Ovary (tissue), 9 donors: ENCODE results near the gene STKLD1. TPM values are rescaled to one million over a fixed set of nuclear protein-coding genes. Genes with fewer than 3 reads are reported as not detected.
"Not testable (repeated sequence)": the region's sequence is repeated elsewhere in the genome, so short reads cannot be mapped to it uniquely, and the experiment has no call there.

Source experiments
- DNase-seq, 5 donors: peaks; one replicate each; pipeline ENCODE4 v3.0.0-alpha.2; 2019 to 2020
- H3K27ac ChIP-seq, 2 donors: fragments of 200-600 bp; one replicate each; pipeline versions ENCODE4 v1.5.1 to v1.8.0; 2019 to 2022
- H3K27me3 ChIP-seq: fragments of 200-600 bp; one replicate; pipeline ENCODE4 v1.8.0; 2022
- H3K36me3 ChIP-seq: fragments of 200-600 bp; sonication (generic); one replicate; pipeline ENCODE4 v1.5.1; 2019
- H3K4me1 ChIP-seq: one replicate; pipeline ENCODE4 v1.8.1; 2013; ENCODE audit warnings: mild to moderate bottlenecking, moderate library complexity; ENCODE audit not compliant: insufficient read depth
- H3K4me3 ChIP-seq: fragments of 200-600 bp; sonication (generic); one replicate; pipeline ENCODE4 v1.5.1; 2017
- H3K9me3 ChIP-seq, 2 donors: fragments of 200-600 bp in 1 of 2; sonication (generic) in 1 of 2; one replicate each; pipeline versions ENCODE4 v1.5.1 to v1.8.1; 2013 to 2019; ENCODE audit warnings: mild to moderate bottlenecking in 1 of 2, moderate library complexity in 1 of 2
- EP300 ChIP-seq: sonication (generic); formaldehyde crosslinking; IDR thresholded peaks from one replicate; pipeline ENCODE4 v1.6.1; 2017; ENCODE audit warnings: antibody characterized with exemption
- POLR2A ChIP-seq: fragments of 450-650 bp; IDR thresholded peaks from one replicate; pipeline ENCODE4 v1.6.1; 2017; ENCODE audit warnings: antibody characterized with exemption, mild to moderate bottlenecking, moderate library complexity
- WGBS, 3 donors: extraction: QIAGEN DNeasy Blood & Tissue Kit in 1 of 3; methylation state at CpG; one replicate each; pipeline versions ENCODE4 v1.1.5 to v1.1.7; 2013 to 2017; 5-methylcytosine and 5-hydroxymethylcytosine counted together
- intact Hi-C, 4 donors: fragments of 100-400 bp; cut with DNase I; formaldehyde crosslinking; loops; one replicate each; pipeline versions ENCODE4 v1.11.0 to v1.15.1; 2022 to 2023
- polyA plus RNA-seq, 2 donors: library from polyadenylated mRNA; stranded (reverse); fragments of 200-250 nt in 1 of 2; fragments of 350-450 nt in 1 of 2; fragmentation: Illumina TruSeq in 1 of 2; extraction: RNeasy Lipid Tissue Mini Kit (QIAGEN cat#74804) in 1 of 2; gene quantifications; one replicate each; pipeline ENCODE4 v1.2.3, GENCODE V29; 2013 to 2014
- total RNA-seq, 7 donors: library from RNA; depleted of rRNA in 2 of 7; stranded (reverse); fragments of >200 nt in 2 of 7; fragmentation: NEBNext Ultra II Directional in 3 of 7; extraction: Animal tissue kit (Norgen Biotek cat#: 25700) in 3 of 7; gene quantifications; one replicate each; pipeline versions ENCODE4 v1.1.0 to v1.2.4, GENCODE V29; 2016 to 2023
- TF ChIP-seq, protein P1 (sequence below), 3 donors: fragments of 450-650 bp in 2 of 3; fragments of 200-600 bp in 1 of 3; IDR thresholded peaks; one replicate each; pipeline versions ENCODE4 v1.5.1 to v1.8.0; 2016 to 2022; ENCODE audit warnings: antibody characterized with exemption in 3 of 3, mild to moderate bottlenecking in 1 of 3
- donor health status: DM: no; HTN: no; CAD: no; lungs with moderate emphysema.
- donor health status: DM: no; HTN: no; CAD: no.
- donor health status: Bipolar disorder and iron deficiency.
- donor health status: DM: yes; HTN: yes; CAD: no.
- donor health status: DM: no; HTN: no; CAD: no.
- donor health status: DM: yes; HTN: yes; CAD: no.

STKLD1 gene
- total and polyA plus RNA-seq, 9 donors, result 0.48 to 2.3 (median 1.3) TPM

DNA sequence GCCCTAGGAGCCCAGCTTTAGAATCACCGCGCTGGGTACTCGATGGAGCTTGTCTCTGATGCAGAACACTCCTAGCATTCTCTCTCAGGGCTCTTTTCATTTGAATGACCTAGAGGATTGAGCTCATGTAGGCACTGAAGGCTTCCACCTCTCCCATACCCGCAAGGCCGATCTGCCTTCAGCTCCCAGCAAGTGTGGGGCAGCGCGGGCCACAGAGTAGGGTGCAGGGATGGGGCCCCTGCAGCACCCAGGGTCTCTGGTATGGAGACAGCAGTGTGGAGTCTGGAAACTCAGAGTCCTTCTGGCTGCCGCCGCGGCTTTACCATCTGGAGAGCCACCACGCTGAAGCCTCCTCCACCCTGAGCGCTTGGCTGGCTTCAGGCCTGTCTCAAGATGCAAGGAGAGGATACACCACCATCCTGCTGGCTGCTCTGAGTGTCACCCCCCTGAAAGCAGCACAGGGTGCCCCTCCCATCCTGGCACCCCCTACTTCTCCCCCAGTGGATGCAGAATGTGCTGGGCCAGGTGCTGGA, 12.9 kb downstream of the STKLD1 start:
- H3K27me3 ChIP-seq, result no peaks in the 10 kb centered on the region
- 88 to 97% (median 95%) methylated on average over 12 of the region's 12 CpGs for WGBS, 3 donors
- H3K9me3 ChIP-seq, result no peaks in the 10 kb centered on the region
- no peak for DNase-seq
- no peaks in the 10 kb centered on the region for H3K4me1 ChIP-seq
- no peak overlapping the region for H3K4me3 ChIP-seq
- TF ChIP-seq EP300 (no peak), POLR2A (no peak)
- TF ChIP-seq, protein P1, sequence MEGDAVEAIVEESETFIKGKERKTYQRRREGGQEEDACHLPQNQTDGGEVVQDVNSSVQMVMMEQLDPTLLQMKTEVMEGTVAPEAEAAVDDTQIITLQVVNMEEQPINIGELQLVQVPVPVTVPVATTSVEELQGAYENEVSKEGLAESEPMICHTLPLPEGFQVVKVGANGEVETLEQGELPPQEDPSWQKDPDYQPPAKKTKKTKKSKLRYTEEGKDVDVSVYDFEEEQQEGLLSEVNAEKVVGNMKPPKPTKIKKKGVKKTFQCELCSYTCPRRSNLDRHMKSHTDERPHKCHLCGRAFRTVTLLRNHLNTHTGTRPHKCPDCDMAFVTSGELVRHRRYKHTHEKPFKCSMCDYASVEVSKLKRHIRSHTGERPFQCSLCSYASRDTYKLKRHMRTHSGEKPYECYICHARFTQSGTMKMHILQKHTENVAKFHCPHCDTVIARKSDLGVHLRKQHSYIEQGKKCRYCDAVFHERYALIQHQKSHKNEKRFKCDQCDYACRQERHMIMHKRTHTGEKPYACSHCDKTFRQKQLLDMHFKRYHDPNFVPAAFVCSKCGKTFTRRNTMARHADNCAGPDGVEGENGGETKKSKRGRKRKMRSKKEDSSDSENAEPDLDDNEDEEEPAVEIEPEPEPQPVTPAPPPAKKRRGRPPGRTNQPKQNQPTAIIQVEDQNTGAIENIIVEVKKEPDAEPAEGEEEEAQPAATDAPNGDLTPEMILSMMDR (IDR thresholded peaks at IDR 0.05), result no peak
- H3K36me3 ChIP-seq, result no peaks in the 10 kb centered on the region
- H3K27ac ChIP-seq, result no peak overlapping the region
- intact Hi-C loops, result no loop called here

DNA sequence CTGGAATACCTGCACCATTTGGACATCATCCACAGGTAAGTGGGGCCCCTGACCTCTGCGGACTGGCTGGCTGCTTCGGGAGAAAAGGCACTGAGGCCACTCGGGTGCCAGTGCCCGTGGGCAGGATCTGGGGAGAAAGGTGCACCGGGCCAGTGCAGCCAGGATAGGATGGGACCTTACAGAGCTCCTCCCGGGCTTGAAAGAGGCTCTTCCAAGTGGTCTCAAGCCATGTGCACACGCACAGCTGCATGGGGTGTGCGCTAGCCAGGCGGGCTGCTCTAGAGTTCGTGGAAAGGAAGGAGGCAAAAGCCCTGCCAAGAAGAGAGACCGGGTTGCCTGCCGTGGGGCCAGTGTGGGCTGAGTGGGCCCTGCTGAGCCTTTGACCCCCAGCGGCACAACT, 13.4 kb downstream of the STKLD1 start:
- no peak overlapping the region for H3K4me3 ChIP-seq
- H3K36me3 ChIP-seq, result no peaks in the 10 kb centered on the region
- intact Hi-C loops, result no loop called here
- H3K27me3 ChIP-seq, result no peaks in the 10 kb centered on the region
- WGBS, 3 donors, result 77 to 83% (median 79%) methylated on average over 13 of the region's 13 CpGs
- H3K4me1 ChIP-seq, result no peaks in the 10 kb centered on the region
- DNase-seq, result no peak
- H3K9me3 ChIP-seq, result no peaks in the 10 kb centered on the region
- no peak overlapping the region for H3K27ac ChIP-seq
- no peak for TF ChIP-seq EP300
- TF ChIP-seq, protein P1 (IDR thresholded peaks at IDR 0.05), result no peak
- TF ChIP-seq POLR2A, result no peak

DNA sequence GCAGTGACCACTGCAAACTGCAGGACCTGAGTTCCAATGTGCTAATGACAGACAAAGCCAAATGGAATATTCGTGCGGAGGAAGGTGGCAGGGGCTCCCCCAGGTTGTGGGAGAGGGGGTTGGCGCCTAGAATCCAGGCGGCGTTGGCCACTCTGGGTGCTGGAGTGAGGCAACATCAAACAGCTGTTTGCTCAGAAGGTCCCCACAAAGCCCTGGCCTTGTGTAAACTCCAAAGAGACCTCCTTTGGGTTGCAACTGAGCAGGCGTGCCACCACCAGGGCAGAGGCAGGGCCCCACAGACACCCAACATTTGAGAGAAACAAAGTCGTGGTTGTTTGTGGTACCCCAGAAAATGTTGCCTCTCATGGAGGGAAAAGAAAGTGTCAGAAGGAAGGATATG, 14.5 kb downstream of the STKLD1 start:
- Histone ChIP-seq H3K36me3 (no peaks in the 10 kb centered on the region), H3K4me1 (no peaks in the 10 kb centered on the region), H3K4me3 (no peak overlapping the region), H3K9me3 (no peaks in the 10 kb centered on the region), H3K27ac (no peak overlapping the region), H3K27me3 (no peaks in the 10 kb centered on the region)
- WGBS, 3 donors, result 73 to 87% (median 75%) methylated on average over 7 of the region's 7 CpGs
- intact Hi-C loops, result no loop called here
- no peak for DNase-seq
- TF ChIP-seq, protein P1 (IDR thresholded peaks at IDR 0.05), result no peak
- TF ChIP-seq POLR2A (no peak), EP300 (no peak)

DNA sequence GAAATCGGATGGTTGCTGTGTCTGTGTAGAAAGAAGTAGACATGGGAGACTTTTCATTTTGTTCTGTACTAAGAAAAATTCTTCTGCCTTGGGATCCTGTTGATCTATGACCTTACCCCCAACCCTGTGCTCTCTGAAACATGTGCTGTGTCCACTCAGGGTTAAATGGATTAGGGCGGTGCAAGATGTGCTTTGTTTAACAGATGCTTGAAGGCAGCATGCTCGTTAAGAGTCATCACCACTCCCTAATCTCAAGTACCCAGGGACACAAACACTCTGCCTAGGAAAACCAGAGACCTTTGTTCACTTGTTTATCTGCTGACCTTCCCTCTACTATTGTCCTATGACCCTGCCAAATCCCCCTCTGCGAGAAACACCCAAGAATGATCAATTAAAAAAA, 15.3 kb downstream of the STKLD1 start:
- H3K36me3 ChIP-seq, H3K27me3 ChIP-seq, DNase-seq, H3K9me3 ChIP-seq, intact Hi-C loops, H3K4me1 ChIP-seq, H3K4me3 ChIP-seq, H3K27ac ChIP-seq: not testable (repeated sequence)
- WGBS, 3 donors, result 43 to 59% (median 45%) methylated on average over 3 of the region's 4 CpGs

DNA sequence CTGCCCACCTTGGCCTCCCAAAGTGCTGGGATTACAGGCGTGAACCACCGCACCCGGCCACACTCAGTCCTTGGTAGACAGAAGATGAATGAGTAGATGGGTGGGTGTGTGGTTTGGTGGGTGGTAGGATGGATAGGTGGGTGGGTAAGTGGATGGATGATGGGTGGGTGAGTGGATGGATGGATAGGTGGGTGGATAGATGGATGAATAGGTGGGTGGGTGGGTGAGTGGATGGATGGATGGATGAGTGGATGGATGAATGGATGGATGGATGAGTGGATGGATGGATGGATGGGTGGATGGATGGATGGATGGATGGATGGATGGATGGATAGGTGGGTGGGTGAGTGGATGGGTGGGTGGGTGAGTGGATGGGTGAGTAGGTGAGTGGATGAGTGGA, 16.1 kb downstream of the STKLD1 start:
- H3K27ac ChIP-seq, DNase-seq, intact Hi-C loops, H3K27me3 ChIP-seq, H3K36me3 ChIP-seq, H3K9me3 ChIP-seq, H3K4me3 ChIP-seq, H3K4me1 ChIP-seq: not testable (repeated sequence)
- WGBS, 3 donors, result 92 to 94% (median 92%) methylated on average over 3 of the region's 3 CpGs
